Stimulated activated naive CD8-positive, alpha-beta T cell treated with anti-CD3 and anti-CD28 coated beads, Interleukin-15, Interleukin-2, amounts not matched to agents 100 U/mL and 50 U/mL, for 24 hours (primary cell): ENCODE data around the gene EPHA1.
"Not testable (repeated sequence)": the region's sequence is repeated elsewhere in the genome, so short reads cannot be mapped to it uniquely, and the experiment has no call there.

Experiments used
- ATAC-seq: fragments of 150-1000 bp; cut with Tn5 transposase; one replicate; pipeline ENCODE4 v1.10.0; 2021
- DNase-seq: peaks from one replicate; pipeline ENCODE4 v3.0.0; 2021

The EPHA1 gene

DNA sequence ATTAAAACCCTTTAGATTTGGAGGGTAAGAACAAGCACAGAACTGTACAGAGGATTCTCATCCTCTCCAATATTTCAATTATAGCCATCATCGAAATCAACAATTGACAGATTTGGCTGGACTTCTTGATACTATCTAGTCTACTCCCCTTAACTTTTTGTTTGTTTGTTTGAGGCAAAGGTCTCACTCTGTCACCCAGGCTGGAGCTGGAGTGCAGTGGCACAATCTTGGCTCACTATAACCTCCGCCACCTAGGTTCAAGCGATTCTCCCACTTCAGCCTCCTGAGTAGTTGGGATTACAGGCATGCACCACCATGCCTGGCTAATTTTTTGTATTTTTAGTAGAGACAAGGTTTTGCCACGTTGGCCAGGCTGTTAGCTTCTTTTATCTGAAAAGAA, 6.4 kb downstream of the EPHA1 start:
- DNase-seq = not testable (repeated sequence)

DNA sequence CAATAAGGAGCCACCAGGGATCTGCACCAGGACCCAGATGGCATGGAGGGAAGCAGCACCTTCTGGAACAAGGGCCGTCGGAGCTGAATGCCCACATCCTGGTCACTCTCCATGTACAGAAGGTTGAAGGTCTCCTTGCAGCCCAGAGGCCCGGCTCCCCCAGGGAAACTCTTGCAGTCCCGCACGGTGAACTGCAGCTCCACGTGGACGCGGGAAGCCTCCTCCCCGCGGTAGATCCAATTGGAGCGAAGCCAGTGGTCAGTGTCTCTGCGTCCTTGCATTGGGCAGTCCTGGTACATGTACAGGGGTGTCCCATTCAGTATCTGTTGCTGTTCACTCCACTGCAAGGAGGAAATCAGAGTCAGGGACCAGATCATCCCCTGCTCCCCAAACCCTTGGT, 7.4 kb downstream of the EPHA1 start:
- ATAC-seq (no peak), DNase-seq (no peak)

More for the DNA sequence above, 6.4 kb downstream of the EPHA1 start:
- ATAC-seq = not testable (repeated sequence)

DNA sequence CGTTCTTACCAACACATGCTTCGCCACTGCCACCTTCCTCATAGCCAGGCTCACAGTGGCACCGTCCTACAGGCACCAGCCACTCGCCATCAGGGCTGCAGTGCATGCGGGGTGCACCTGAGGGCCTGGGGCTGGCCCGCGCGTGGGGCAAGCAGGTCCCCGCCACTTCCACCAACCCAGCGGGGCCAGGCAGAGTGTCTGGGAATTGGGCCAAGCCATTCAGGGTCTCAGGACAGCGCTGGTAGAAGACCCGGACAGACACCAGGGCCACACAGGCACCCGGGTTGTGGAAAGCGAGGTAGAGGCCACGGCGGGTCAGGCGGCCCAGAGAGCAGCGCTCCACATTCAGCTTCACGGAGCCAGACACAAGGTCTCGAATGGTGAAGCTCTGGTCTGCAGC, 9.0 kb downstream of the EPHA1 start:
- DNase-seq (no peak), ATAC-seq (no peak)

DNA sequence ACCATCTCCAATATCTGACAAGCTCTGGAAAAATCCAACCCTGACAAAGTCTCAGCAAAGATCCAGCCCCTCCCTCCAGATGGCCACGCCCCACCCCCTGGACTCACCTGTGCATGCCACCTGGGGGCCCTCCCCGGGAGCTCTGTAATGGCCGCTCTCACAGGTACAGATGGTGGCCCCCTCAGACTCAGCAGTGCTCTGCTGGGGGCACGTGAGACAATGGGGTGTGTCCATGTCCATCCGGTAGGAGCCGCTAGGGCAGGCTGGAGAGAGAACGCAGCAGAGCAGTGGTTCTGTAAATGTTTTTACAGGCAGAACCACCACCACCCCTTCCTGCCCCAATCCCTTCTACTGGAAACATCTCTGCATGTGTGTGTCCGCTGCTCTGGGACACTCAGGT, 9.5 kb downstream of the EPHA1 start:
- ATAC-seq (no peak), DNase-seq (no peak)

DNA sequence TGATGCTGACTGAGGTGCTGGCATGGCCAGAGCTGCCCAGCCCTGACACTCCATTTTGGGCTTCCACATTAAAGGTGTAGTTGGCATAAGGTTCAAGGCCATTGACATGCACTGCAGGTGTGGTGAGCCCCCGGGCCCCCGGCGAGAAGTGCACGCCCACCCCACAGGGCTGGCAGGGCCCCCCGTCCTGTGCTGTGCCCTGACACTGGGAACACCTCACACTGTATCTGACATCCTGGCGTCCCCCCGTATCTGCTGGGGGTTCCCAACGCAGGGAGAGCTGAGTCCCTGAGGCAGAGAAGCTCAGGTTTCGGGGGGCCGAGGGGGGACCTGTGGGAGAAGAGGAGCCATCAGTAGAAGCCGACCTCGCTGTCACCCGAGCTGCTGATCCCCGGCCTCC, 10.0 kb downstream of the EPHA1 start:
- DNase-seq (no peak), ATAC-seq (no peak)

DNA sequence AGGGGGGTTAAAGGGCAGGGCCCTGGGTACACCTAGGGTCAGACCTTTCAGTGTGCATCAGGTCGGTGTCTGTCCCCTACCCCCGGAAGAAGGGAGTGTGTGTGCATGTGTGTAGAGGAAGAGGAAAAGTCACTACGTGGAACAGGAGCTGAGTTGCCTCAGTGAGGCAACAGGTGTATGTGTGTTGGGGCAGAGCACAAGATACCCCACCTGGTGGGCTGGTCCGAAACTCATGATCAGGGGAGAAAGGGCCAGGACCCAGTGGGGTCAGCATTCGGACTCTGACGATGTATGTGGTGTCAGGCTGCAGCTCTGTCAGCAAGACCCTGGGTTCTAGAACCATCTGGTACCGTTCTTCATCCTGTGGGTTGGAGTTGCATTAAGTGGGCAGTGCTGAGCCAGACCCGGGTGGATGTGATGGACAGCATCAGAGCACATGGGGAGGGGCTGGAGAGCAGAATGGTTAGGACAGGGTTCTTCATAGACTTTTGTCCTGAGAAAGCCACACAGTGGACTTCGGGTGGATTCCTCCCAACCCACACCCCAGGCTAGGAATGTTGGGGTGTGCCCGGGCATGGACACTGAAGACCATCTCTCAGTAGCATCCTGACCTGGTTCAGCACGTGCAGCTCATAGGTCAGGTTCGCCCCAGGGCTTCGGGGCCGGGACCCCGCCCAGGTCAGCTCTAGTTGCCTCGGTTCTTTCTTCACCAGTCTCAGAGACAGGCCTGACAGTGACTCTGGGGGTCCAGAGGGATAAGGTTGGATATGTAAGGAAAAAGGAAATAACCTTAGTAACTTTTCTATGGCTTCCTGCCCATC, 10.7 kb downstream of the EPHA1 start:
- ATAC-seq (no peak), DNase-seq (no peak)

DNA sequence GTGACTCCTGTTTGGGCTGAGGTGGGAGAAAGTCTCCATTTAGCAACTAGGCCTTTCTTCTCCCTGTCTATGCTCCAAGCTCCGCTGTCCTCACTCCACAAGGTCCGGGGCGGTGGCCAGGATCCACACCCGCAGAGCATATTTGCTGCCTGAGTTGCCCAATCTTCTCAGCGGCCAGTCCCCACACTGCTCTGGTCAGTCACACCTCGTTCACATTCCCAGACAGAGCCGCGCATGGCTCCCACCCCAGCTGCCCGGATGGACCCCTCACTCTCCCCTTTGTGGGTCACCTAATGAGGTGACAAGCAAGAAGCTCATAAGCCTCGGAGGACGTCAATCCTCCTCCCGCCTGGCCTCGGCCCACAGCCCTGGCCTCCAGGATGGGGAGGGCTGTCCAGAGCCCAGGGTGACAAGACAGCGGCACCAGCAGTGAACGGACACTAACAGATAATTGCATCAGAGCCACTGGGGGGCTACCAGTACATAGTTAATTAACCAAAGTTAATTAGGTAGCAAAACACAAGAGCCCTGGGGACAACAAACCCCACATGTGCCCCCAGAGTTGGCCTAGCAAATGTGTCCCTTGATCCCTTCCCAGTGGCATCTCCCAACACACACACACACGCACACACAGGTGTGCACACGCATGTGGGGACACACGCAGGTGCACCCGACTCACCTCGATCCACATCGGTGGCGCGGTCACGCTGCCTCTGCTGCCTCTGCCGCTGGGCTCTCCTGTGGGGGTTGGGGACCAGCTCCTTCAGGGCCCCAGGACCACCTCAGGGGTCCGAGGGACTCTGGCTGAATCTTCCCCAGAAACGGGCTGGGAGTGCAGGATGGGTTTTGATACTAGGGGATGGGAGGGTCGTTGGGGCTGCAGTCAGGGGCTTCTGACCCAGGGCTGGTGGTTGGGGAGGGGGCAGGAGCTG, 11.8 kb downstream of the EPHA1 start:
- no peak for DNase-seq
- ATAC-seq = no peak

DNA sequence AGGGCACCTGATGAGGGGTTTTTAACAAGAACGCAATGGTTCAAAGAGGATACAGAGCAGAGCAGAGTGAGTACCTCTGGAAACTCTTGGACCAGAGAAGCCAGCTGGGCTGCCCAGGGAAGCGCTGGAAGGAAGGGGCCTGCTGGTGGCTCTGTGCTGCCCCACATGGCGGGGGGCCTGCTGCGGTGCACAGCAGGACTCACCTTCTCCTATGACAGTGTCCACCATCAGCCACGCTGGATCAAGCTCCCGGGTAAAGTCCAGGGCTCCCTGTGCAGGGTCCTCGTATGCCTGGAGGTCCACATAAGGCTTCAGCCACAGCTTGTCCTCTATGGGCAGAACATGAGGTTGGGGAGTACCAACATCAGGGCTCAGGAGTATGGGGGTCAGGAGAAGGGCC, 12.5 kb downstream of the EPHA1 start:
- DNase-seq (no peak), ATAC-seq (no peak)

DNA sequence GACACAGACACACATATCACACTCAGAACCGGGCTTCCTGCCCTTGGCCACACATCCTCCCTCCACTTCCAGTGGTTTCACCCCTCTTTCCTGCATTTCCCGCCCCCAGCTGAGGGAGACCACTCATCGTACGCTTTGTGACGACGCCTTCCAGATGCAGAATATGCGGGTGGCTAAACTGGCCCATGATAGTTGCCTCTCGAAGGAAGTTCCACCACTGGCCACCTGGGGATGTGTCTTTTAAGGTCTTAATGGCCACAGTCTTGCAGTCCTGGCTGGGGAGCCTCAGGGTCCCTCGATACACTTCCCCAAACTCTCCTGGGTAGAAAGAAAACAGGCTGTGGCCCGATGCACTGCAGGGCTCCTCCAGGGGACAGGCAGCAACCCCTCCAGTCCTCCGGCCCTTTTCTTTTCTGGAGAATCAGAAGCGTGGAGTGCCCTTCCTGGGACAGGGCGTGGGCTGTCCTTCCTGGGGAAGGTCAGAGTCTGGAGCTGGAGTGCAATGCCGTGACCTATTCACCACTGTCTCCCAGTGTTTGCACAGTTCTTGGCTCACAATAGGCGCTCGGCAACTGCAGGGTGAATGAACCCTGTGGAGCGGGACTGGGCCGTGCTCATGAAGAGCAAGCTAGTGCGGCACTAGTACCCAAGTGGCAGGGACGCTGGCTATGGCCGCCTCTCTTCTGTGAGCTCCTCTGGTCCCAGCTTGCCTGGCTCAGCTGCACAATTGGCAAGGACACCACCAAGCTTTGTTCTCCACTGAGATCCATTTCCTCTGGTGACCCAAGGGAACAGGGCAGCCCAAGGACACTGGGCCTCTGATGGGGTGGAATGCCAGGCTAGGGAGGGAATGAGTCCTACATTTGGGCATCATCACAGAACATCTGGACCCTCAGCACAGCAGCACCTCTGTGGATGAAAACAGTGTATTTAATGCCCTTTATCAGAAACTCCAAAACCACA, 13.2 kb downstream of the EPHA1 start:
- no peak for ATAC-seq
- no peak for DNase-seq

DNA sequence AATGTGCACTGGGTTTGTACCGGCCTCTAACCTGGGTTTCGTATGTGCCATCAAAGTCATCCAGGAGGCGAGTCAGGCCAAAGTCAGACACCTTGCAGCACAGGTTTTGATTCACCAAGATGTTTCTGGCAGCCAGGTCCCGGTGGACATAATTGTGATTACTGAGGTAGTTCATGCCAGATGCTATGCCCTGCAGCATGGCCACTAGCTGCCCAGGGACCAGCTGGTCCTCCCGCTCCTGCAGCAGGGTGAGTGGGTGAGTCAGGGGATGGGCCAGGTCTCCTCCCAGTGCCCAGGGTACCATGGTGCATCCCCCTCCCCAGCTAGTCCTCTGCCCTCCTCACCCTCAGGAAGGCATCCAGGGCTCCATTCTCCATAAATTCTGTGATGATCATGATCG, 13.9 kb downstream of the EPHA1 start:
- DNase-seq = no peak
- ATAC-seq = no peak

DNA sequence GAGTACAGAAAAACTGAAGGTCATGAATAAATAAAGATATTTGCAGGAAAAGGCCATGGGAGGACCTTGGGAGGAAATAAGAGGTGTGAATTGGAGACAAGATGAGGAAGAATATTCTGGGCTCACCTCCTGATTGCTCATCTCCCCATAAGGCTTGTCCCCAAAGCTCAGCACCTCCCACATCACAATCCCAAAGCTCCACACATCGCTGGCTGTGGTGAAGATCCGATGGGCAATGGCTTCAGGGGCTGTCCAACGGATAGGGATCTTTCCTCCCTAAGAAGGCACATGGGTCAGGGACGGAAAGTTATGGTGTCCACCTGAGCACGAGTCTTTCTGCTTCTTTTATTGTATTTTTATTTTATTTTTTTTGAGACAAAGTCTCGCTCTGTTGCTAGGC, 14.6 kb downstream of the EPHA1 start:
- ATAC-seq (no peak), DNase-seq (no peak)

DNA sequence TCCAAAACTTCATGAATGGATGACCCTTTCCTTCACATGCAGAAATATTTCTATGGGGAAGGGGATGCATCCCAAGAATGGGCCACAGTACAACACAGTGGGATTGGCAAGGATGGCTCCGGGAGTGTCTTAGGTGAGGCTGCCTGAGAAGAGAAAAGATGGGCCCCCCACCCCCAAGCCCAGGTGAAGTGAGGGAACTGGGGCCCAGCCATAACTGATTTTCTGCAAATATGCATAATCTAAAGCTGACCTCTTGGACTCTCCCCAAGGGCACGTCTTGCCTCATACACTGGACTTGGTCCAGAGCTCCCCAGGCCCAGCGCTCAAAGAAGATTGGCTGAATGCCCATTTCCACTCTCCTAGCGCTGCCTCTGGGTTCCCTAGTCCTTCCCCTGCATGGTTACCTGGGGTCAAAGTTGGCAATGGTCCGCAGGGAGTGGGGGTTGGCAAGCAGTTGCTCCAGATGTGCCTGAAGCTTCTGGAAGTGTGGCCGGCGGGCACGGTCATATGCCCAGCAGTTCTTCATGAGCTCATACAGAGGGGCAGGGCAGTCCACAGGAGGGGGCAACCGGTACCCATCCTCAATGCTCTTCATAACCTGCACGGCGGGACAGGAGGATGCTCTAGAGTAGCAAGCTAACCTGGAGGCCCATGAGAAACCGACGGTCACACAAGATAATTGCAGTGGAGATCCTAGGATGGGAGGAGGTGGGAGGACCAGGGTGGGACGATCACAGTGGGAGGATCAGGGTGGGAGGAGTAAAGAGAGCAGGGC, 15.2 kb downstream of the EPHA1 start:
- no peak for ATAC-seq

DNA sequence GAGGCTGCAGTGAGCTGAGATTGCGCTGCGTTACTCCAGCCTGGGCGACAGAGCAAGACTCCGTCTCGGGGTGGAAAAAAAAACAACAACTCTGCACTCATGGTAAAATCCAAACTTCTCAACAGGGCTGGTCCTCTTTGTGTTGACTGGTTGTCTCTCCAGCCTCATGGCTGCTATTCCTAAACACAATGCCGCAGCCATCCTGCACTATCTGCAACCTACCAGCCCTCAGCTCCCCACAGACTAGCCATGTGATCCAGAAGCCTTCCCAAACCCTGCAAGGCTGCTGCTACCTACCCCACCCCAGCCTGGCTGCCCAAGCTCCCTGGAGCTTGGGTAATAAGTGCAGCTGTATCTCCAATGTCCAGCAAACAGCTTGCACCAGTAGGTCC, 15.8 kb downstream of the EPHA1 start:
- DNase-seq (no peak), ATAC-seq (no peak)

More for the DNA sequence above, 15.2 kb downstream of the EPHA1 start:
- no peak for DNase-seq

DNA sequence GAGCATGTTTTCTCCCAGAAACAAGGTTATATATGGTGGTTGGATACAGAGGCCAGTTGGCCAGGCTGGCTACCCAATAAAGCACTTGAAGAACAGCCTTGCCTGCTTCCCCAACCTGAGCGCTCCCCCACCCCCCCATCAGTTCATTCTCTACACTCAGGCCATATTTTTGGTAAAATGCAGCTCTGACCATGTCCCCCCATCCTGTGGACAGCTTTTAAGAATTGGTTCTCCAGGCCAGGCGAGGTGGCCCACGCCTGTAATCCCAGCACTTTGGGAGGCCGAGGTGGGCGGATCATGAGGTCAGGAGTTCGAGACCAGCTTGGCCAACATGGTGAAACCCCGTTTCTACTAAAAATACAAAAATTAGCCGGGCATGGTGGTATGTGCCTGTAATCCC, 16.2 kb downstream of the EPHA1 start:
- ATAC-seq, DNase-seq: not testable (repeated sequence)

DNA sequence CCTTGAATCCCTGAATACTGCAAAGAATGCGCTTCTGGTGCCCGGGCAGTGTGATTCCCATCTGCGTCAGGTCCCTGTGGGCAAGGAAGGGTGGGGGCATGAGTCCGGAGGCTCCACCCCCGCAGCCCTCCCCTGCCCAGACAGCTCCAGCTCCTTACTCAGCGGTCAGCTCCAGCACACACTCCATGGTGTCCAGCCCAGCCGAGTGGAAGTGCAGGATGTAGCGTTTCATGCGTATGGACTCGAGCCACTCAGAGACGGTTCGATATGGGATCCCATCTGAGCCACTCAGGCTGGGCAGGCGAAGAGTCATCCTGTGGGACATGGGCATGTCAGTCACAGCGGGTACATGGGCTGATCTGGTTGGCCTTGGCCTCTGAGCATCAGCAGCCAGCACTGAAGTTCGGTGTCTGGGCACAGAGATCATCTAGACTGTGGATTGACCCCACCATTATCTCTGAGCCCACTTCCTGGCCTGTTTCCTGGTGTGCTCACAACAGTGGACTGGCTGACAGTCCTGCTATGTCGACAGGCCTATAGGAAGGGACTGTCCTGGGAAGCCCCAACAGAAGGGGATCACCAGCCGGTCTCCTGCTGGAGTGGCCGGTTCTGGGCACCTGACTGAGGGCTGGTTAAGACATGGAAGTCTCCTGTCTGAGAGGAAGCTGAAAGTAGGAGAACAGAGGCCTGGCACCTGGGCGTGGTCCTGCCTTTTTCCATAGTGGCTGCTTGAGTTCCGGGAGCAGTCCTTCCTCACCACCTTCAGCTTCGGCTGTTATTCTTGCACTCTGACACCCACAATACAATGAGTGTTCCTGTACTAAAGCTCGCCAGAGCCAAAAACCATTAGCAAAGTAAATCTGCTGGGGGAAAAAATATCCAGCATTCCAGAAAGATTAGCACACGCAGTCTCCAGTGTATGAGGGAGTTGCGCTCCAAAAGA, 16.9 kb downstream of the EPHA1 start:
- ATAC-seq = no peak
- no peak for DNase-seq

DNA sequence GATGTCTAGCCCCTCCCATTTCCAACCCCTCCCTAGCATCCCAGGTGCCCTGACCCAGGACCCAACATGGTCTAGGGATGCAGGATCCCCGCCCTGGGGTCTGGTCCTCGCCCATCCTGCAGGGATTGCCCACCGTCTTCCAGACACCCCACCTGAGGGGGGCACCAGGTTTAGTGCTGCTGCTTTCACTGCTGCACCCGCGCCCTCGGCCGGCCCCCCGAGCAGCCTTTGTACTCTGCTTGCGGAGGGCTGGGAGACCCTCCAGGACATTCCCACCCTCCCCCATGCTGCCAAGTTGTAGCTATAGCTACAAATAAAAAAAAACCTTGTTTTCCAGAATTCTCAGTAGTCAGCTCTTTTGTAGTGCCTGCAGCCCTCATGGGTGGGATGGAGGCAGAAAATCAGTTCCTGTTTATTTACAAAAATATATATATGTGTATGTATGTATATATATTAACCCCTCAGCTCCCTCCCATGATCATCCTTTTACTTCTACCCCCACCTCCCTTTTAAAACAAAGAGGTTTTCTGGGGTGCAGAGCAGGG, 17.8 kb downstream of the EPHA1 start:
- ATAC-seq = no peak
- DNase-seq = no peak

DNA sequence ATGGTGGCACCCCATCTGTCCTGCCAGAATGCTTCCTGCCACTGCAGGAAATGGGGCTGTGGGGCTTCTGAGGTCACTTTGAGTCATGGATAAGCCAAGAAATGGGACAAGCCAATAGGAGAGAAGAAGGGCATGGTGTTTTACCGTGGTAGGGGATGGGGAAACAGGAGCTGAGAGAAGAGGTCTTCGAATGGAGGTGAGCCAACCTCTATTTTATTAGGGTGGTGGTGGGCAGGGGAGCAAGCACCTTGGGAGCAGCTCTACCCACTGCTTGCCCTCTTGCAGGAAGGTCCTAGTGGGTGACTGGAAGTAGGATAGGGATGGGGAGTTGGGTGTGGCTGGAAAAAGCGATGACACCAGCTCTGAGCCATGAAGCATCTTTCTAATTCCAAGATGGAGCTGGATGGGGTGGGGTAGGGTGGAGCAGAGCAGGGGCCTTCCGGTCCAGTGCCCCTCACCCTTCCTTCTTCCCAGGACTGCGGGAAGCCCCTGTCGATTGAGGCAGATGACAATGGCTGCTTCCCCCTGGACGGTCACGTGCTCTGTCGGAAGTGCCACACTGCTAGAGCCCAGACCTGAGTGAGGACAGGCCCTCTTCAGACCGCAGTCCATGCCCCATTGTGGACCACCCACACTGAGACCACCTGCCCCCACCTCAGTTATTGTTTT, 18.4 kb downstream of the EPHA1 start:
- ATAC-seq (no peak), DNase-seq (no peak)

DNA sequence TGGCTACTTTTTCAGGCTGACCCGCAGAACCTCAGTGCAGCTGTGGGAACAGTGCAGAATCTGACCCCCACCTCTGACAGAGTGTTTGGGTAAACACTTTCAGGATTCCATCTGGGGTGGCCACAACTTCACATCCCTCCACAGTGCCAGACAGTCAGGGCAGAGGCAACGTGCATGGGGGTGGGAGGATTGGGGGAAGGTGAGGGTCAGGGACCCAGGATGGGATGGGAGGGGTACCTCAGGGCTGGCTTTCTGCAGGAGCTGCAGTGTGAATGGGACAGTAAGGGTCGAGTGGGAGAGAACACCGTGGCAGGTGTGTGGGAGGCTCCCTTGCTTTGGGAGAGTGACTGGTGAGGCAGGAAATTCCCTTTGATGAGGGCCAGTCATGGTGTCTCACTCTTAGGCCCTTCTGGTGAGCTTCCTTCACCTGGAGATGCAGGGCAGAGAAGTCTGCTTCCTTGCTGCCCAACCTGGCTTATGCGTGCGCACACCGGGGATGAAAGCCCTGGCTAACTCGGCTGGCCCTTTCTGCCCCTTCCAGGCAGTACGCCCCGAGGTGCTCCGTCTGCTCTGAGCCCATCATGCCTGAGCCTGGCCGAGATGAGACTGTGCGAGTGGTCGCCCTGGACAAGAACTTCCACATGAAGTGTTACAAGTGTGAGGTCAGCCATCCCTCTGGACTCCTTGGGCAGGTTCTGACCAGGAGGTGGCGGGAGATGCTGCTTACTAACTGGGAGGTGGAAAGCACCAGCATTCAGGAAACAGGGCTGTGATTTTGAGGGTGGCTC, 19.1 kb downstream of the EPHA1 start:
- DNase-seq (no peak), ATAC-seq (no peak)
